Ascending aorta (tissue), 2 donors: ENCODE results near the gene PCGF1. TPM values are rescaled to one million over a fixed set of nuclear protein-coding genes. Genes with fewer than 3 reads are reported as not detected.

Source experiments
- DNase-seq, 2 donors: peaks; one replicate each; pipeline ENCODE4 v3.0.0-alpha.2; 2019; ENCODE audit warnings: low spot score in 2 of 2
- H3K27ac ChIP-seq, 2 donors: fragments of 200-600 bp; sonication (generic); one replicate each; pipeline ENCODE4 v1.5.1; 2016 to 2017; ENCODE audit warnings: mild to moderate bottlenecking in 1 of 2
- H3K27me3 ChIP-seq: fragments of 200-600 bp; sonication (generic); one replicate; pipeline ENCODE4 v1.5.1; 2017
- H3K36me3 ChIP-seq, 2 donors: fragments of 200-600 bp; sonication (generic); one replicate each; pipeline ENCODE4 v1.5.1; 2016
- H3K4me1 ChIP-seq, 2 donors: fragments of 200-600 bp; sonication (generic); one replicate each; pipeline ENCODE4 v1.5.1; 2016 to 2017; ENCODE audit warnings: mild to moderate bottlenecking in 1 of 2
- H3K4me3 ChIP-seq, 2 donors: fragments of 200-600 bp; sonication (generic); one replicate each; pipeline ENCODE4 v1.5.1; 2016 to 2017; ENCODE audit warnings: mild to moderate bottlenecking in 1 of 2
- H3K9me3 ChIP-seq, 2 donors: fragments of 200-600 bp; sonication (generic); one replicate each; pipeline ENCODE4 v1.5.1; 2016
- intact Hi-C: fragments of 100-400 bp; cut with DNase I; formaldehyde crosslinking; loops from one replicate; pipeline ENCODE4 v1.15.1; 2023
- total RNA-seq: library from RNA; depleted of rRNA; stranded (reverse); fragments of >200 nt; gene quantifications from one replicate; pipeline ENCODE4 v1.1.0, GENCODE V29; 2016
- TF ChIP-seq, protein P1 (sequence below), 3 experiments: fragments of 200-600 bp in 2 of 3; fragments of 450-650 bp in 1 of 3; sonication (generic) in 2 of 3; IDR thresholded peaks; one replicate each; pipeline ENCODE4 v1.5.1; 2016 to 2019; ENCODE audit warnings: antibody characterized with exemption in 3 of 3, mild to moderate bottlenecking in 1 of 3, moderate library complexity in 1 of 3

Gene PCGF1
- total RNA-seq, 1 donor from 2014 or later: not detected

DNA sequence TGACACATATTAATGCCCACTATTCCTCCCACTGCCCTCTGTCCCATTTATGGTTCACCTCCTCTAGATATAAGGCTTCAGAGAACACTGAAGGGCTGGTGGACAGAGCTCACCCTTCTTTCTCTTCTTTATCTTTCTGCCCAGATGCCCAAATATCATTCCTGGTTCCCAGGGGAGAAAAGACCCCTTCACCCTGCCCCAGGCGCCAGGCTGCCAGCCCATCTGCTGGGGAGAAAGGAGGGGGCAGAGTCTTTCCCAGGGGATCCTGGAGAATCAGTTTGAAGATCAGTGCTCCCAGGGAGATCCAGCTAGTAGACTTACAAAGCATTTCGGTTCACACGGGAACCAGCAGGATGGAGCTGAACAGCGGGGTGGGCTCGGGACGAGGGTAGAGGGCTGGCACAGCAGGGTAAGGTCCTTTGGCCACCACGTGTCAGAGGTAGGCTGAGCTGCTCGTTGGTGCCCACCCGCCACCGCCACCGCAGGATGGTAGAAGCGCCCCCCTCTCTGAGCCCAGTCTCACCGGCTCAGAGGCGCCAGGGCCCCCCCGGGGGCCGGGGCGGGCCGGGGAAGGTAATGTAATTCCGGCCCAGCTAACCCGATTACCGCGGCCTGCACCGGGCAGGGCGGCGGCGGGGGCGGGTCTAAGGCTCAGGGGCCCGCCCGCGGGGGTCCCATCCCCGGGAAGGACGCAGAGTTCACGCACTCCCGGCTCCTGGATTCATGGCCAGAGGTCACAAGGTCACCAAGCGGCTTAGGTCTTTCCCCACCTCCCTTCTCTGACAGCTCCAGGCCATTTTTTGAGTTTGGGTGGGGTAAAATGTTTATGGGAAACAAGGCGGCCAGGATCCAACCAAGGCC lies 5.5 kb upstream of the PCGF1 start:
- intact Hi-C loops: no loop called here
- H3K4me3 ChIP-seq: no peak overlapping the region
- no peaks in the 10 kb centered on the region for H3K36me3 ChIP-seq
- DNase-seq: no peak
- peaks cover 18 to 19% of the 10 kb centered on the region in 2 donors for H3K4me1 ChIP-seq
- H3K9me3 ChIP-seq: no peaks in the 10 kb centered on the region
- H3K27me3 ChIP-seq: peaks cover 39% of the 10 kb centered on the region
- no peak overlapping the region for H3K27ac ChIP-seq
- TF ChIP-seq, protein P1, sequence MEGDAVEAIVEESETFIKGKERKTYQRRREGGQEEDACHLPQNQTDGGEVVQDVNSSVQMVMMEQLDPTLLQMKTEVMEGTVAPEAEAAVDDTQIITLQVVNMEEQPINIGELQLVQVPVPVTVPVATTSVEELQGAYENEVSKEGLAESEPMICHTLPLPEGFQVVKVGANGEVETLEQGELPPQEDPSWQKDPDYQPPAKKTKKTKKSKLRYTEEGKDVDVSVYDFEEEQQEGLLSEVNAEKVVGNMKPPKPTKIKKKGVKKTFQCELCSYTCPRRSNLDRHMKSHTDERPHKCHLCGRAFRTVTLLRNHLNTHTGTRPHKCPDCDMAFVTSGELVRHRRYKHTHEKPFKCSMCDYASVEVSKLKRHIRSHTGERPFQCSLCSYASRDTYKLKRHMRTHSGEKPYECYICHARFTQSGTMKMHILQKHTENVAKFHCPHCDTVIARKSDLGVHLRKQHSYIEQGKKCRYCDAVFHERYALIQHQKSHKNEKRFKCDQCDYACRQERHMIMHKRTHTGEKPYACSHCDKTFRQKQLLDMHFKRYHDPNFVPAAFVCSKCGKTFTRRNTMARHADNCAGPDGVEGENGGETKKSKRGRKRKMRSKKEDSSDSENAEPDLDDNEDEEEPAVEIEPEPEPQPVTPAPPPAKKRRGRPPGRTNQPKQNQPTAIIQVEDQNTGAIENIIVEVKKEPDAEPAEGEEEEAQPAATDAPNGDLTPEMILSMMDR (IDR thresholded peaks at IDR 0.05): no peak

DNA sequence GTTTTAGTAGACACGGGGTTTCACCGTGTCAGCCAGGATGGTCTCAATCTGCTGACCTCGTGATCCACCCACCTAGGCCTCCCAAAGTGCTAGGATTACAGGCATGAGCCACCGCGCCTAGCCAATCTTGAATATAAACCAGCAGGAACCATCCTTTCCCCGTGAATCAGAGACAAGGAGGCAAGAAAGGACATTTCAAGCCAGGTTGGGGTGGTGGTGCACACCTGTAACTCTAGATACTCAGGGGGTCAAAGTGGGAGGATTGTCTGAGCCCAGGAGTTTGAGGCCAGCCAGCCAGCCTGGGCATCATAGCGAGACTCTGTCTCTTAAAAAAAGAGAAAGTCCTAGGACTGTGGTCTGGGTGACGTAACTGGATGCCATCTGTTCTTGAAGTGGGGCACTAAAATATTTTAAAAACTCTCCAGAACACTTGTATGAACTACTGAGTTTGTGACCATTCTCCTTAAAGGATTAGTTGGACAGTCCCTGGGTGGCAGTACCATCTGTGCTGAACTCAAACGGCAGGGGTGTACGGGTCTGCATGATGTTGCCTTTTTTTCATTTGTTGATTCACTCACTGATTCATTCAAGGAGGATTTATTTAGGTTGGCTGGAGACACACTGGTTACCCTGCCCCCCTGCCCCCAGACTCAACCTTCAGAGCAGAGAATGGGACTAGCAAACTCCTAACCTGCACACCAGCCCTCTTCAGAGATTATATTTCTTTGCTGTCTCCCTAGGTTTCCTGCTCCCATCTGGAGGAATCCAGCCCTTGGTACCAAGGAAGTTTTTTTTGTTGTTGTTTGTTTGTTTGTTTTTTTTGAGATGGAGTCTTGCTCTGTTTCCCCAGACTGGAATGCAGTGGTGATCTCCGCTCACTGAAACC lies 3.9 kb upstream of the PCGF1 start:
- no peaks in the 10 kb centered on the region for H3K9me3 ChIP-seq
- intact Hi-C loops: no loop called here
- peaks cover 36% of the 10 kb centered on the region for H3K27me3 ChIP-seq
- no peak overlapping the region for H3K27ac ChIP-seq
- no peak overlapping the region for H3K4me3 ChIP-seq
- no peak for DNase-seq
- H3K4me1 ChIP-seq: peaks cover 18 to 27% of the 10 kb centered on the region in 2 donors
- TF ChIP-seq, protein P1 (IDR thresholded peaks at IDR 0.05): no peak
- H3K36me3 ChIP-seq: no peaks in the 10 kb centered on the region

DNA sequence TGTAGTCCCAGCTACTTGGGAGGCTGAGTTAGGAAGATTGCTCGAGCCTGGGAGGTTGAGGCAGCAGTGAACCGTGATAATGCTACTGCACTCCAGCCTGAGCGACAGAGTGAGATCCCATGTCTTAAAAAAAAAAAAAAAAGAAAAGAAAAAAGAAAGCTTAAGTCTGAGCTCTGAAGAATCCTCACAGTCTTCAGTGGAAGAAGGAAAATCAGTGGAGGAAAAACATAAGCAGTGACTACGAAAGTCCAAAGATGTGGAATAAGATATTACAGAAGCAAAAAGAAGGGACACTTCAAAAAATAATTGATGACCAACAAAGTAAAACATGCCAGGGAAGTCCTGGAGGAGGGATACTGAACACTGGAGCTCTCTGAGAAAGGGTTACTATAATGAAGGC lies 2.8 kb upstream of the PCGF1 start:
- intact Hi-C loops: no loop called here
- H3K36me3 ChIP-seq: peaks cover 2 to 8% of the 10 kb centered on the region in 2 donors
- no peak for DNase-seq
- TF ChIP-seq, protein P1 (IDR thresholded peaks at IDR 0.05): no peak
- no peaks in the 10 kb centered on the region for H3K9me3 ChIP-seq
- H3K4me1 ChIP-seq: peaks cover 8 to 27% of the 10 kb centered on the region in 2 donors
- H3K27ac ChIP-seq: no peak overlapping the region
- peaks cover 26% of the 10 kb centered on the region for H3K27me3 ChIP-seq
- H3K4me3 ChIP-seq: no peak overlapping the region

DNA sequence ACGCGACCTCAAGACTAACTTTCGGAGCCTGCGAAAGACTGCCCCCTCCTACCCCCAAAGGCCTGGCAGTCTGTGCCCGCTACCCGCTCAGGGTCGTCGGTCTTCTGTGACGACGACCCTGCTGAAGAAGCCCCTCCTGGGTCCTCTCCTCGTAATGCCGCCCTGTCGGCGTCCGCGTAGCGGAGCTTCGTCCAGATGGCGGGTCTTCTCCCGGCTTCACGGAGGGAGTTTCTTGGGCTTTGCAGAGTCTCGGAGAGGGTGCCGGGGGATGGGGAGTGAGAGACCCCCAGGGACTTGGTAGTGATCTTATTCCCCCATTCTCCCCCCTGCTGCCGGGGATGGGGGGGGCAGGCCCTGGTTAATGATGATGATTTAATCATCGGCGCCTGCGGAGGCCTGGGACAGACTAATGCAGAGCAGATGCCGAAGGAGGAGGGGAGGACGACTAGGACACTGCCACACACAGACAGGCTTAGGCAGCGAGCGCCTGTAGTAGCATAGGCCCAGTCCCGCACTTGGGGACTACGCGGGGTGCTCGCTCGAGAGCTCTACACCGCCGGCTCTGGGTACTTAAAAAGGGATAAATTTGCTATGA lies 528 bp upstream of the PCGF1 start:
- DNase-seq: no peak

More for the DNA sequence above, 528 bp upstream of the PCGF1 start:
- H3K9me3 ChIP-seq: no peaks in the 10 kb centered on the region
- peaks cover 3% of the 10 kb centered on the region for H3K27me3 ChIP-seq
- TF ChIP-seq, protein P1 (IDR thresholded peaks at IDR 0.05): no peak
- H3K36me3 ChIP-seq: peaks cover 7 to 14% of the 10 kb centered on the region in 2 donors
- peaks cover 3 to 24% of the 10 kb centered on the region in 2 donors for H3K4me1 ChIP-seq
- intact Hi-C loops: loop anchor here (1.0 to 5.0 kb wide), 7 partner anchors 21 to 329 kb away; partner anchors contain the start of genes AUP1, DOK1, HTRA2 and INO80B
- peak overlapping the region; percentile 76 to 78 for H3K4me3 ChIP-seq
- peak overlapping the region; percentile 99 for H3K27ac ChIP-seq
